A172 (cell line): ENCODE measurements around the gene DOK7. TPM values are rescaled to one million over a fixed set of nuclear protein-coding genes. Genes with fewer than 3 reads are reported as not detected.
A peak's percentile ranks its signal among the peaks of the same experiment; 100 is the strongest.

ENCODE experiments used
- DNase-seq: peaks from one replicate; pipeline ENCODE4 v3.0.0-alpha.2; 2015; ENCODE audit warnings: low spot score
- total RNA-seq: library from RNA; depleted of rRNA; stranded (reverse); fragments of >200 nt; shearing (Covaris generic); gene quantifications from 2 replicates; pipeline ENCODE4 v1.2.3, GENCODE V29; 2014

Gene DOK7
- total RNA-seq, 1 experiment from 2014 or later: 21.4 TPM

GRCh38 chr4:3427134-3427476 is 36.0 kb upstream of the DOK7 start:
- DNase-seq: no peak

GRCh38 chr4:3427706-3428446 is 35.2 kb upstream of the DOK7 start:
- DNase-seq: no peak

GRCh38 chr4:3429651-3430050 is 33.5 kb upstream of the DOK7 start:
- no peak for DNase-seq

GRCh38 chr4:3430524-3430923 is 32.6 kb upstream of the DOK7 start:
- no peak for DNase-seq

- DNase-seq: no peak
Observed at GRCh38 chr4:3431446-3431993, 31.6 kb upstream of the DOK7 start.

- no peak for DNase-seq
Observed at GRCh38 chr4:3432381-3432790, 30.7 kb upstream of the DOK7 start.

- no peak for DNase-seq
Observed at GRCh38 chr4:3433138-3433869, 29.8 kb upstream of the DOK7 start.

GRCh38 chr4:3434881-3435685 is 28.0 kb upstream of the DOK7 start:
- DNase-seq: no peak

GRCh38 chr4:3435686-3435956 is 27.5 kb upstream of the DOK7 start:
- no peak for DNase-seq

GRCh38 chr4:3436048-3436797 is 26.9 kb upstream of the DOK7 start:
- peak; percentile 25 for DNase-seq

GRCh38 chr4:3436798-3437581 is 26.1 kb upstream of the DOK7 start:
- peak; percentile 83 for DNase-seq

- DNase-seq: no peak
Observed at GRCh38 chr4:3437582-3437936, 25.5 kb upstream of the DOK7 start.

- DNase-seq: no peak
Observed at GRCh38 chr4:3437998-3438846, 24.9 kb upstream of the DOK7 start.

GRCh38 chr4:3438847-3439180 is 24.3 kb upstream of the DOK7 start:
- no peak for DNase-seq

- DNase-seq: no peak
Observed at GRCh38 chr4:3439391-3439790, 23.7 kb upstream of the DOK7 start.

GRCh38 chr4:3440011-3440410 is 23.1 kb upstream of the DOK7 start:
- DNase-seq: no peak

GRCh38 chr4:3440979-3441500 is 22.1 kb upstream of the DOK7 start:
- DNase-seq: peak; percentile 27

- no peak for DNase-seq
Observed at GRCh38 chr4:3441501-3442459, 21.3 kb upstream of the DOK7 start, which contains the start of gene HGFAC. TSS of gene HGFAC (plus strand) at chr4:3441968. CDS start at chr4:3442002, 34 bp downstream.

- no peak for DNase-seq
Observed at GRCh38 chr4:3442460-3442958, 20.6 kb upstream of the DOK7 start.
